HG03196 (cell line): Measurements from ENCODE around the gene OGG1.
"Not testable (repeated sequence)": the region's sequence is repeated elsewhere in the genome, so short reads cannot be mapped to it uniquely, and the experiment has no call there.

Source experiments
- ATAC-seq: cut with Tn5 transposase; IDR thresholded peaks from one replicate; pipeline ENCODE4 v1.9.1; 2021; ENCODE audit not compliant: unreplicated experiment

OGG1 gene

GRCh38 chr3:9760779-9761505 lies 11.2 kb downstream of the OGG1 start:
- ATAC-seq, result no peak

DNA sequence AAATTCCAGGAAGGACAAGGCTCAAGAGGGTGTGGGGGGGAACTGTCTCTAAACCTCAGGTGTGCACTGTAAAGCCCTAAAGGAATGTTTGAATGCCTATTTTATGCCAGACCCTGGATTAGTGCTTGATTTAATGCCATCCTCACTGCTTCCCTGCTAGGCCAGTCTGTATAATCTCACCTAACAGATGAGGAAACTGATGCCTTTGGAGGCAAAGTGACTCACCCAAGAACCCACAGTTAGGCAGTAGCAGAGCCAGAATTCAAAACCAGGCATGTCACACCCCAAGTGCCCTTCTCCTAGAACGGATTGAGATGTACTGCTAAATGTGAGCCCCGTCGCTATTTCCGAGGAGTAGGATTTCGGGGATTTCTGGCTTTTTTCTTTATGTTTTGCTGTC lies 12.2 kb downstream of the OGG1 start:
- ATAC-seq, result no peak

DNA sequence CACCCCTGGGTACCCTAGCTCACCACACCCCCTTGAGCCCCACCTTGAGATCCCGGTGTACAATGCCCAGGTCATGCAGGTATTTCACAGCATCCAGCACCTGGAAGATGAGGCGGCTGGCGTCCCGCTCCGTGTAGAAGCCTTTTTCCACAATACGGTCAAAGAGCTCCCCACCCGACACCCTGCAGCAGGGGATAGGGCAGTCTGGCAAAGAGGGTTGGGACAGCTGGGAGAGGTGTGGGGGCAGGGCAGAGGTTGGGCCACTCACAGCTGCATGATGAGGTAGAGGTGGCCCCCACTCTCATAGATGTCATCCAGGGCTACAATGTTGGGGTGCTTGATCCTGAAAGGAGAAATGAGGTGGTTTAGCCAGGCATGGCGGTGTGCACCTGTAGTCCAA lies 13.1 kb downstream of the OGG1 start:
- no peak for ATAC-seq

DNA sequence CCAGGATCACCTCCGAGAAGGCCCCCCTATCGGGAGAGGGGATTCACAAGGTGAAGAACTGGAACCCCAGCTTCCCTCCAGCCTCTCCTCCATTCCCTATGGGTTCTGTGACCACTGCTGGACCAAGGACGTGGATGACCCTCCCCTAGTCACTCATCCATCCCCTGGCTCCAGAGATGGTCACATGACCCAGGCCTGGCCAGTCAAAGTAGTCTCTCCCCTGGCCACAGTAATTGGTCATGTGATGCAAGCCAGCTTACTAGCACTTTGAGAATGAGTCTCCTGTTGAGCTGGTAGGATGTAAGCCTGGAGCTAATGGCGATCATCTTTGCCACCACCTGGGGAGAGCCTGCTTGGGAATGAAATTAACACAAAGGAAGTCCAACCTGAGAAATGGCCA lies 16.1 kb downstream of the OGG1 start:
- ATAC-seq, result no peak

DNA sequence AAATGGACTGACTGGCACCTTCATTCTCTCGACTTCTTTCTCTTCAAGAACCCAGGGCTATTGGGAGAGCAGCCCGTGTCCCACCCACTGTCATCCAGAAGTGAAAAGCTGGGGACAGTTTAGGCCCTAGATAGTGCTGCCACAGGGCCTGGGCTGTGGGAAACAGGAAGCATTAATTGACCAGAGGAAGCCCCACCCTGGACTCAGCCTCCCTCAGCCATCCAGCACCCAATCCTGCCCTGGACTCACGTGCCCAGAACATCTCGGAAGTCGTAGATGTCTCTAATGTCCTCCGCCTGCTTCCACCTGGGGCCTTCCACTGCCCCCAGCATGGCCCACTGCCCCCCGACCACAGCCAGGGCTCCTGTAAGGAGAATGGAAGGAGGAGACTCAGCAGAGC lies 17.7 kb downstream of the OGG1 start:
- ATAC-seq, result no peak

GRCh38 chr3:9768141-9768775 lies 18.5 kb downstream of the OGG1 start:
- no peak for ATAC-seq

DNA sequence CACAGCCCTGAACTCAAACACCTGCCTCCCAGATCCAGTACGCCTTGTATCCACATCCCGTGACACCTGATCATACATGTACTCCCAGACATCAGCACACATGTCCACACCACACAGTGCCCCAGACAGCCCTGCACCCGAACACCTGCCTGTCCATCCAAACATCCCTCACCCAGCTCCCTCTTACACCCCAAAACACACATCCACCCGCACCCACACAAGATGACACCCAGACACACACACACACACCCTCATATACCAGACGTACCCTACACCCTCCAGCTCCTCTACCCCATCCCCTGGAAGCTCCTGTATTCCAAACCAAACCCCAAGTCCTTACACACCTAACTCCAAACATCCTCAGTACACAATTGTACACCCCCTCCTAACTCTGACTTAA lies 19.3 kb downstream of the OGG1 start:
- ATAC-seq, result no peak

DNA sequence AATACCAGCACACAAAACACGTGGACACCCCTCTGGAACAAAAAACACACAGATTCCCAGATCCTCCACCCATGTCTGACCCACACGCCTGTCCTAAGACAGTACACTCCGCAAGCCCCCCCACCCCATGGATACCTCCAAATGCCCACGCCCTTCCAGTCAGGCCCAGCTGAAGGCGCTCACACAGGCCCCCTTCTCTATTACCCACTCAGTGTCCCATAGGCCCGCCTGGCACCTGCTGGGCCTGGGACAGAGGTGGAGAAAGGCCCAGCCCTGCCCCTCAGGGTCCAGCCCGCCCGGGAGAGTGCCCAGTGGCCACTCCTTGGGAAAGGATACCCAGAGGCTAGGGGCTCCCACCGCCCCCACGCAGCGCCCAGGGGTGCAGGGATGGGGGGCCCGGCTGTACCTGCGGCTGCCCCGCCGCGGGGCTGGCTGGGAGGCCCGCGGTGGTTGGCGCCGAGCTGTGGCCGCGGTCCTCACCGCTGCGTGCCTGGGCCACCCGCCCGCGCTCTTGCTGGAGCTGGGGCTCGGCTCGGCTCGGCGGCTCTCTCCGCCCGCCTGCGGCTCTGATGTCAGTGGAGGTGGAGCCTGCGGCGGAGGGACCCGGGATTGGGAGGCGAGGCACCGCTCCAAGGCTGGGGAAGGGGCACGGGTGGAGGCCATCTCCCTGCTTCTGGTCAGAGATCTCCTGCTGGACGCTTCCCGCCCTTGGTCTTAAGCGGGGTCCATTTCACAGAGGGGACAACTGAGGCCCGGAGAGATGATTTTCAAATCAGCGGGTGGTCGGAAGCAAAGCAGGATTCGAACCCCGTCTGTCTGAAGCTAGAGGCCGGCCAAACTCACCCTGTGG lies 19.9 kb downstream of the OGG1 start, which contains the start of gene CAMK1:
CAMK1 (minus strand) TSS at position 522 of the 850 bp plus-strand sequence. CDS start 2,198 bp downstream, outside the sequence.
- ATAC-seq, result no peak

GRCh38 chr3:9770276-9770812 lies 20.6 kb downstream of the OGG1 start:
- no peak for ATAC-seq

- not testable (repeated sequence) for ATAC-seq
Measured at GRCh38 chr3:9771007-9771406, 21.3 kb downstream of the OGG1 start.

GRCh38 chr3:9776896-9777693 lies 27.3 kb downstream of the OGG1 start:
- ATAC-seq, result no peak

DNA sequence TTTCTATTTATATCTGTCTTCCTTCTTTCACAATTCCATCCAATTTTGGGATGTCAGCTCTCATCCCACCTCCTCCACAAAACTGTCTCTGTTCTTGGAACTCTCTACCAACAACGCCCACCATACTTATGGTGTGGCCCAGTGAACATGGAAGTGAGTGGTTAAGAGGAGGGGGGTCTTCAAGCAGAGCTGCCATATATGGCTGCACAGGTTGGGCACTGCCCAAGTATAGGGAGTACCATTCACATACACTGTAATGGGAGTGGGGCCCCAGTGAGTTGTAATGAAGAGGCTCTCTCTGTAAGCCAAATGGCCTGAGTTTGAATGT lies 27.9 kb downstream of the OGG1 start:
- no peak for ATAC-seq

- no peak for ATAC-seq
Measured at GRCh38 chr3:9778143-9779074, 28.7 kb downstream of the OGG1 start.

- no peak for ATAC-seq
Measured at GRCh38 chr3:9779075-9779593, 29.4 kb downstream of the OGG1 start.

DNA sequence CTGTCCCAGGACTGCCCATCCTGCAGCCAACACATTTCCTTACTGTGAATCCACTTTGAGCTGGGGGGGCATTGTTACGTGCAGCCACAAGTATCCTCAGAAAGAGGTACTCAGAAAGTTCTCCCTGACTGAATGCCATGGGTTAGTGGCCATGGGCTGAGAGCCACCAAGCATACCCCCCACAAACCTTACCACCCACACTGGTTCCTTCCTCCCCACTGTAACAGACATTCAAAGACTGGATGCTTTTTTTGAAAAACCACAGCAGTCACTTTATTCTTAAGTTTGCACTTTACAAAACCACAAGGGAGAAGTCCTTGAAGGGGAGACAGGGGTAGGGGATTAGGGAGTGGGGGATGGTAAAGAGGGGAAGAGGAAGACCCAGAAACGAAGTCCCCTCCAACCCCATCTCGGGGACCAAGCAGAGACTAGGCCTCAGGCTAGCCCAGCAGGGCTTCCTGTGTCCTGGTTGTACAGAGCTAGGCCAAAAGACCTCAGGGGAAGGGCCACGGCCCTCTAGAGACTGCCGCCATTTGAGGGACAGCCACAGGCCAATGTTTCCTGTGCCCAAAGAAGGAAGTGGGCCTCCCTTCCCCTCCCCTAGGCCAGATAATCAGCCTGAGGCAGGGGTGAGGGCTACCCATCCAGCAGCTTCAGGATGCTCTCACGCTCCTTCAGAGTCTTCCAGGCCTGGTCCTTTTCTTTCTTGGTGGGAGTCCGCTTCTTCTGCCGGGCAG lies 30.1 kb downstream of the OGG1 start:
- peak; percentile 65 for ATAC-seq

GRCh38 chr3:9780458-9780812 lies 30.7 kb downstream of the OGG1 start:
- peak; percentile 7 for ATAC-seq

- ATAC-seq, result no peak
Measured at GRCh38 chr3:9780910-9781309, 31.2 kb downstream of the OGG1 start.

- no peak for ATAC-seq
Measured at GRCh38 chr3:9781551-9781950, 31.8 kb downstream of the OGG1 start.
